Lung (tissue), 12 donors: ENCODE data around the gene TCOF1. TPM values are rescaled to one million over a fixed set of nuclear protein-coding genes. Genes with fewer than 3 reads are reported as not detected.

ENCODE experiments used
- ATAC-seq: fragments of 200-7000 bp; cut with Tn5 transposase; one replicate; pipeline ENCODE4 v1.9.1; 2020; ENCODE audit warnings: moderate number of reproducible peaks; ENCODE audit not compliant: insufficient read depth, low FRiP score
- DNase-seq, 3 donors: peaks; one replicate each; pipeline ENCODE4 v3.0.0-alpha.2; 2013 to 2017
- H3K27ac ChIP-seq, 2 donors: one replicate each; pipeline ENCODE4 v1.5.1; 2013; ENCODE audit warnings: mild to moderate bottlenecking in 2 of 2, moderate library complexity in 2 of 2, control low read depth in 1 of 2, inconsistent platforms in 1 of 2, low read depth in 1 of 2, low read length in 1 of 2
- H3K27me3 ChIP-seq, 3 donors: one replicate each; pipeline ENCODE4 v1.5.1; 2013; ENCODE audit warnings: low read length in 2 of 3; ENCODE audit not compliant: control insufficient read depth in 3 of 3, insufficient read depth in 3 of 3
- H3K36me3 ChIP-seq, 4 donors: one replicate each; pipeline ENCODE4 v1.5.1; 2013; ENCODE audit warnings: low read length in 4 of 4, mild to moderate bottlenecking in 1 of 4, moderate library complexity in 1 of 4; ENCODE audit not compliant: control insufficient read depth in 4 of 4, insufficient read depth in 4 of 4
- H3K4me1 ChIP-seq, 5 donors: one replicate each; pipeline ENCODE4 v1.5.1; 2013; ENCODE audit warnings: low read length in 5 of 5, mild to moderate bottlenecking in 2 of 5, moderate library complexity in 1 of 5; ENCODE audit not compliant: control insufficient read depth in 5 of 5, insufficient read depth in 5 of 5
- H3K4me3 ChIP-seq: one replicate; pipeline ENCODE4 v1.5.1; 2013; ENCODE audit warnings: mild to moderate bottlenecking, control low read depth, moderate library complexity
- H3K9ac ChIP-seq, 2 donors: one replicate each; pipeline ENCODE4 v1.5.1; 2013; ENCODE audit warnings: low read length in 2 of 2, control low read depth in 1 of 2; ENCODE audit not compliant: insufficient read depth in 1 of 2
- H3K9me3 ChIP-seq, 4 donors: one replicate each; pipeline ENCODE4 v1.5.1; 2013; ENCODE audit warnings: low read length in 3 of 4, mild to moderate bottlenecking in 1 of 4, moderate library complexity in 1 of 4; ENCODE audit not compliant: control insufficient read depth in 4 of 4, insufficient read depth in 3 of 4
- WGBS, 2 donors: extraction: QIAGEN DNeasy Blood & Tissue Kit; methylation state at CpG; one replicate each; pipeline ENCODE4 v1.1.7; 2013; 5-methylcytosine and 5-hydroxymethylcytosine counted together
- polyA plus RNA-seq, 2 donors: library from polyadenylated mRNA; stranded (reverse); fragments of 200-250 nt; gene quantifications; one replicate each; pipeline ENCODE4 v1.2.1, GENCODE V29; 2013
- total RNA-seq, 2 donors: library from RNA; depleted of rRNA in 1 of 2; stranded (reverse); fragments of >200 nt in 1 of 2; gene quantifications; one replicate each; pipeline ENCODE4 v1.2.1, GENCODE V29; 2014 to 2021
- TF ChIP-seq, protein P1 (sequence below): IDR thresholded peaks from 2 replicates; pipeline ENCODE4 v1.5.1; 2012; ENCODE audit warnings: mild to moderate bottlenecking; ENCODE audit errors: control extremely low read depth, extremely low read depth
- donor health status: control.
- donor health status: control.
- donor health status: Bipolar disorder and iron deficiency.
- donor health status: healthy.
- donor health status: DM: yes; HTN: yes; CAD: no.

Gene TCOF1
- total and polyA plus RNA-seq, 4 donors: 13.3 to 25.3 (median 15.9) TPM

DNA sequence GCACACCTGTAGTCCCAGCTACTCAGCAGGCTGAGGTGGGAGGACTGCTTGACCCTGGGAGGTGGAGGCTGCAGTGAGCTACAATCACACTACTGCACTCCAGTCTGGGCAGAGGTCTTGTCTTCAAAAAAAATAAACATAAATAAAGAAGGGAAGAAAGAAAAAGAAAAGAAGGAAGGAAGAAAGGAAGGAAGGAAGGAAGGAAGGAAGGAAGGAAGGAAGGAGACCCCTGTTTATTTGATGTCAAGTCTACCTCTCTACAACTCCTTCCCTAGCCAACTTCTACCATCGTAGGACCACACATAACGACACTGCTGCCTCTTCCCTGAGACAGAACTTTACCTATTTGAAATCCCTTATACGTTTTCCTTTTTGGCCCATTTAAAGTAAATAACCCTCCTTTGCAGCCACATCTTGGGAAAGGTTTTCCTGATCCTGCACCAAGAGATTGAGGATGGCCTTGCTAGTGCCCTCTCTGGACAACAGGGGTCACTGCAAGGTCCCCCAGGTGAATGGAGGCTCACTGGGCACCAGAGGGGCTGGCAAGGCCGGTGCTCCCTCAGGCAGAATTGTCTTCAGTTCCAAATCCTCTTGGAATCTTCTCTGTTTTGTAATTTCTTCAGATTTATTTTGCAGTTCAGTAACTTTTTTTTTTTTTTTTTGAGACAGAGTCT, 81.5 kb downstream of the TCOF1 start:
- no peak for ATAC-seq

DNA sequence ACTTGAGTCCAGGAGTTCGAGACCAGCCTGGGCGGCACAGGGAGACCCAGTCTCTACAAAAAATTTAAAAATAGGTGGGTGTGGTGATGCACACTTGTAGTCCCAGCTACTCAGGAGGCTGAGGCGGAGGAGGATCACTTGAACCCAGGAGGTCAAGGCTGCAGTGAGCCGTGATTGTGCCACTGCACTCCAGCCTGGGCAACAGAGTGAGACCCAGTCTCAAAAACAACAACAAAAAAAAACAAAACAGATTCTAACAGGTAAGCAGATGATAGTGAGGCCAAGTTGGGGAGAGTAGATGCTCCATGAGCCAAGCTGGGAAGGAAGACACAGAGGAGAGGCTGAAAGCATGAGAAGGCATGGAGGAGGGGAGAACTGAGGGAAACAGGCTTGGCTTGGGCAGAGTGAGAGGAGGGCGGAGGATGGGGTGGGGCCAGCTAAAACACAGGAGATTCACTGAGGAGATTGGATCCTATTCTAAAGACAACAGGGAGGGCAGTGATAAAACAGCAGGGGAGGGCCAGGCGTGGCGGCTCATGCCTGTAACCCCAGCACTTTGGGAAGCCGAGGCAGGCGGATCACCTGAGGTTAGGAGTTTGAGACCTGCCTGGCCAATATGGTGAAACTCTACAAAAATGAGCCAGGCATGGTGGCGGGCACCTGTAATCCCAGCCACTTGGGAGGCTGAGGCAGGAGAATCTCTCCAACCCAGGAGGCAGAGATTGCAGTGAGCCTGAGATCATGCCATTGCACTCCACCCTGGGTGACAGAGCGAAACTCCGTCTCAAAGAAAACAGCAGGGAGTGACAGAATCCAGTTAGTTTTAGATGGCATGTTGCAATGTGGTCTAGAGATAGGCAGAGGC, 83.7 kb downstream of the TCOF1 start:
- no peak for DNase-seq
- Histone ChIP-seq H3K27me3 (no peaks in the 10 kb centered on the region), H3K9ac (no peak overlapping the region), H3K4me1 (no peaks in the 10 kb centered on the region), H3K36me3 (peaks cover 20 to 38% (median 24%) of the 10 kb centered on the region in 4 donors), H3K9me3 (no peaks in the 10 kb centered on the region), H3K27ac (no peak overlapping the region), H3K4me3 (no peak overlapping the region)
- TF ChIP-seq, protein P1, sequence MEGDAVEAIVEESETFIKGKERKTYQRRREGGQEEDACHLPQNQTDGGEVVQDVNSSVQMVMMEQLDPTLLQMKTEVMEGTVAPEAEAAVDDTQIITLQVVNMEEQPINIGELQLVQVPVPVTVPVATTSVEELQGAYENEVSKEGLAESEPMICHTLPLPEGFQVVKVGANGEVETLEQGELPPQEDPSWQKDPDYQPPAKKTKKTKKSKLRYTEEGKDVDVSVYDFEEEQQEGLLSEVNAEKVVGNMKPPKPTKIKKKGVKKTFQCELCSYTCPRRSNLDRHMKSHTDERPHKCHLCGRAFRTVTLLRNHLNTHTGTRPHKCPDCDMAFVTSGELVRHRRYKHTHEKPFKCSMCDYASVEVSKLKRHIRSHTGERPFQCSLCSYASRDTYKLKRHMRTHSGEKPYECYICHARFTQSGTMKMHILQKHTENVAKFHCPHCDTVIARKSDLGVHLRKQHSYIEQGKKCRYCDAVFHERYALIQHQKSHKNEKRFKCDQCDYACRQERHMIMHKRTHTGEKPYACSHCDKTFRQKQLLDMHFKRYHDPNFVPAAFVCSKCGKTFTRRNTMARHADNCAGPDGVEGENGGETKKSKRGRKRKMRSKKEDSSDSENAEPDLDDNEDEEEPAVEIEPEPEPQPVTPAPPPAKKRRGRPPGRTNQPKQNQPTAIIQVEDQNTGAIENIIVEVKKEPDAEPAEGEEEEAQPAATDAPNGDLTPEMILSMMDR: no peak
- 93% methylated on average over 12 of the region's 12 CpGs for WGBS, 2 donors
- no peak for ATAC-seq

More for the DNA sequence above, 81.5 kb downstream of the TCOF1 start:
- Histone ChIP-seq H3K9ac (no peak overlapping the region), H3K4me1 (no peaks in the 10 kb centered on the region), H3K27ac (no peak overlapping the region), H3K27me3 (no peaks in the 10 kb centered on the region), H3K4me3 (no peak overlapping the region), H3K36me3 (peaks cover 5 to 16% (median 7%) of the 10 kb centered on the region in 4 donors), H3K9me3 (no peaks in the 10 kb centered on the region)
- no peak for DNase-seq
- 59 to 70% methylated on average over 4 of the region's 4 CpGs for WGBS, 2 donors
- TF ChIP-seq, protein P1: no peak

GRCh38 chr5:150441813-150442698, 84.6 kb downstream of the TCOF1 start:
- H3K9me3 ChIP-seq: no peaks in the 10 kb centered on the region
- peak overlapping the region in 1 of 2 donors; percentile 17 for H3K27ac ChIP-seq
- ATAC-seq (no peak), DNase-seq (no peak)
- WGBS, 2 donors: 59 to 60% methylated on average over 18 of the region's 18 CpGs
- peaks cover 29 to 47% (median 33%) of the 10 kb centered on the region in 4 donors for H3K36me3 ChIP-seq
- H3K9ac ChIP-seq: no peak overlapping the region
- TF ChIP-seq, protein P1: no peak
- H3K4me1 ChIP-seq: peaks cover 0 to 2% (median 0%) of the 10 kb centered on the region in 5 donors
- H3K27me3 ChIP-seq: no peaks in the 10 kb centered on the region
- H3K4me3 ChIP-seq: no peak overlapping the region
